Measurements from ENCODE around the gene COL27A1. TPM values are rescaled to one million over a fixed set of nuclear protein-coding genes. Genes with fewer than 3 reads are reported as not detected.

COL27A1 gene
- total RNA-seq, 4 donors from 2014 or later, result 14.2 to 32.9 (median 20.7) TPM

GRCh38 chr9:114314881-114315722 is 159.8 kb downstream of the COL27A1 start:
- DNase-seq (ENCODE audit: low spot score in 2 of 2), result peak; percentile 3 to 49
- H3K27ac ChIP-seq, result no peak overlapping the region
- no peaks in the 10 kb centered on the region for H3K9me3 ChIP-seq
- peaks cover 6% of the 10 kb centered on the region for H3K36me3 ChIP-seq
- H3K27me3 ChIP-seq, result peaks cover 4% of the 10 kb centered on the region
- no peaks in the 10 kb centered on the region for H3K4me1 ChIP-seq
- WGBS, result 74% methylated on average over 8 of the region's 8 CpGs
- TF ChIP-seq POLR2AphosphoS5 (IDR thresholded peaks at IDR 0.05) (no peak), EP300 (IDR thresholded peaks at IDR 0.05) (no peak), CTCF (IDR thresholded peaks at IDR 0.05) (no peak)
- H3K4me3 ChIP-seq, result no peak overlapping the region

GRCh38 chr9:114315723-114316363 is 160.5 kb downstream of the COL27A1 start:
- H3K4me3 ChIP-seq, result no peak overlapping the region
- WGBS, result 86% methylated on average over 8 of the region's 8 CpGs
- TF ChIP-seq CTCF (IDR thresholded peaks at IDR 0.05) (no peak), POLR2AphosphoS5 (IDR thresholded peaks at IDR 0.05) (no peak), EP300 (IDR thresholded peaks at IDR 0.05) (no peak), POLR2A (IDR thresholded peaks at IDR 0.05) (no peak)
- no peak overlapping the region for H3K27ac ChIP-seq
- no peaks in the 10 kb centered on the region for H3K9me3 ChIP-seq
- no peaks in the 10 kb centered on the region for H3K4me1 ChIP-seq
- peaks cover under 1% of the 10 kb centered on the region for H3K36me3 ChIP-seq
- DNase-seq (ENCODE audit: low spot score in 2 of 2), result peak; percentile 5 to 16
- H3K27me3 ChIP-seq, result peaks cover 4% of the 10 kb centered on the region

- TF ChIP-seq CTCF (IDR thresholded peaks at IDR 0.05) (no peak), EP300 (IDR thresholded peaks at IDR 0.05) (no peak), POLR2A (IDR thresholded peaks at IDR 0.05) (no peak), POLR2AphosphoS5 (IDR thresholded peaks at IDR 0.05) (no peak)
- no peak overlapping the region for H3K4me3 ChIP-seq
- no peaks in the 10 kb centered on the region for H3K9me3 ChIP-seq
- H3K27me3 ChIP-seq, result peaks cover 4% of the 10 kb centered on the region
- WGBS, result 80% methylated on average over 10 of the region's 10 CpGs
- no peaks in the 10 kb centered on the region for H3K36me3 ChIP-seq
- no peak overlapping the region for H3K27ac ChIP-seq
- peak in 1 of 2 donors; percentile 49 for DNase-seq (ENCODE audit: low spot score in 2 of 2)
- H3K4me1 ChIP-seq, result no peaks in the 10 kb centered on the region
These were observed 161.4 kb downstream of the COL27A1 start for GRCh38 chr9:114316605-114317230.

GRCh38 chr9:114317665-114318357 is 162.5 kb downstream of the COL27A1 start:
- no peaks in the 10 kb centered on the region for H3K9me3 ChIP-seq
- whole genome bisulfite sequencing, result 89% methylated on average over 8 of the region's 8 CpGs
- peak; percentile 6 to 7 for DNase-seq (ENCODE audit: low spot score in 2 of 2)
- TF ChIP-seq EP300 (IDR thresholded peaks at IDR 0.05) (no peak), POLR2A (IDR thresholded peaks at IDR 0.05) (no peak), POLR2AphosphoS5 (IDR thresholded peaks at IDR 0.05) (no peak), CTCF (IDR thresholded peaks at IDR 0.05) (no peak)
- peaks cover 4% of the 10 kb centered on the region for H3K27me3 ChIP-seq
- H3K4me3 ChIP-seq, result no peak overlapping the region
- H3K36me3 ChIP-seq, result no peaks in the 10 kb centered on the region
- no peaks in the 10 kb centered on the region for H3K4me1 ChIP-seq
- H3K27ac ChIP-seq, result no peak overlapping the region
